HL-60 (cell line): ENCODE results near the gene MRPL28.

ENCODE experiments used
- DNase-seq, 2 experiments: peaks; one replicate each; pipeline ENCODE4 v3.0.0-alpha.2; 2010 to 2020; ENCODE audit warnings: low read depth in 1 of 2, low spot score in 1 of 2
- H3K27ac ChIP-seq: fragments of 250-450 bp; sonication (Bioruptor Pico); replicated peaks from 2 replicates; pipeline ENCODE4 v1.5.1; 2020; ENCODE audit warnings: mild to moderate bottlenecking, moderate library complexity
- H3K27me3 ChIP-seq: fragments of 250-450 bp; sonication (Bioruptor Pico); 2 replicates; pipeline ENCODE4 v1.5.1; 2021; ENCODE audit warnings: mild to moderate bottlenecking, moderate library complexity; ENCODE audit not compliant: insufficient read depth, poor library complexity, severe bottlenecking
- H3K4me3 ChIP-seq: replicated peaks from 2 replicates; pipeline ENCODE4 v1.5.1; 2011; ENCODE audit warnings: mild to moderate bottlenecking, control low read depth, low read length; ENCODE audit not compliant: insufficient read depth
- GABPA ChIP-seq: IDR thresholded peaks from 2 replicates; pipeline ENCODE4 v1.6.1; 2012; ENCODE audit warnings: low read depth
- POLR2AphosphoS5 ChIP-seq: IDR thresholded peaks from 2 replicates; pipeline ENCODE4 v1.6.1; 2012; ENCODE audit warnings: low read depth
- SPI1 ChIP-seq: IDR thresholded peaks from 2 replicates; pipeline ENCODE4 v1.6.1; 2012; ENCODE audit warnings: low read depth, mild to moderate bottlenecking, borderline replicate concordance
- TF ChIP-seq, protein P1 (sequence below): IDR thresholded peaks from 2 replicates; pipeline ENCODE4 v1.6.1; 2012; ENCODE audit warnings: low read depth; ENCODE audit not compliant: insufficient replicate concordance
- TF ChIP-seq, protein P2 (sequence below): IDR thresholded peaks from one replicate; pipeline ENCODE4 v1.5.1; 2011; ENCODE audit warnings: low read length, control low read depth, inconsistent platforms; ENCODE audit not compliant: insufficient read depth

The MRPL28 gene

GRCh38 chr16:372302-372983 lies 2.1 kb upstream of the MRPL28 start:
- DNase-seq, result no peak
- no peaks in the 10 kb centered on the region for H3K27me3 ChIP-seq
- H3K27ac ChIP-seq, result no peak overlapping the region
- no peak overlapping the region for H3K4me3 ChIP-seq
- TF ChIP-seq, protein P1, sequence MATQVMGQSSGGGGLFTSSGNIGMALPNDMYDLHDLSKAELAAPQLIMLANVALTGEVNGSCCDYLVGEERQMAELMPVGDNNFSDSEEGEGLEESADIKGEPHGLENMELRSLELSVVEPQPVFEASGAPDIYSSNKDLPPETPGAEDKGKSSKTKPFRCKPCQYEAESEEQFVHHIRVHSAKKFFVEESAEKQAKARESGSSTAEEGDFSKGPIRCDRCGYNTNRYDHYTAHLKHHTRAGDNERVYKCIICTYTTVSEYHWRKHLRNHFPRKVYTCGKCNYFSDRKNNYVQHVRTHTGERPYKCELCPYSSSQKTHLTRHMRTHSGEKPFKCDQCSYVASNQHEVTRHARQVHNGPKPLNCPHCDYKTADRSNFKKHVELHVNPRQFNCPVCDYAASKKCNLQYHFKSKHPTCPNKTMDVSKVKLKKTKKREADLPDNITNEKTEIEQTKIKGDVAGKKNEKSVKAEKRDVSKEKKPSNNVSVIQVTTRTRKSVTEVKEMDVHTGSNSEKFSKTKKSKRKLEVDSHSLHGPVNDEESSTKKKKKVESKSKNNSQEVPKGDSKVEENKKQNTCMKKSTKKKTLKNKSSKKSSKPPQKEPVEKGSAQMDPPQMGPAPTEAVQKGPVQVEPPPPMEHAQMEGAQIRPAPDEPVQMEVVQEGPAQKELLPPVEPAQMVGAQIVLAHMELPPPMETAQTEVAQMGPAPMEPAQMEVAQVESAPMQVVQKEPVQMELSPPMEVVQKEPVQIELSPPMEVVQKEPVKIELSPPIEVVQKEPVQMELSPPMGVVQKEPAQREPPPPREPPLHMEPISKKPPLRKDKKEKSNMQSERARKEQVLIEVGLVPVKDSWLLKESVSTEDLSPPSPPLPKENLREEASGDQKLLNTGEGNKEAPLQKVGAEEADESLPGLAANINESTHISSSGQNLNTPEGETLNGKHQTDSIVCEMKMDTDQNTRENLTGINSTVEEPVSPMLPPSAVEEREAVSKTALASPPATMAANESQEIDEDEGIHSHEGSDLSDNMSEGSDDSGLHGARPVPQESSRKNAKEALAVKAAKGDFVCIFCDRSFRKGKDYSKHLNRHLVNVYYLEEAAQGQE, result no peak
- TF ChIP-seq SPI1 (no peak), POLR2AphosphoS5 (no peak), GABPA (no peak)
- TF ChIP-seq, protein P2, sequence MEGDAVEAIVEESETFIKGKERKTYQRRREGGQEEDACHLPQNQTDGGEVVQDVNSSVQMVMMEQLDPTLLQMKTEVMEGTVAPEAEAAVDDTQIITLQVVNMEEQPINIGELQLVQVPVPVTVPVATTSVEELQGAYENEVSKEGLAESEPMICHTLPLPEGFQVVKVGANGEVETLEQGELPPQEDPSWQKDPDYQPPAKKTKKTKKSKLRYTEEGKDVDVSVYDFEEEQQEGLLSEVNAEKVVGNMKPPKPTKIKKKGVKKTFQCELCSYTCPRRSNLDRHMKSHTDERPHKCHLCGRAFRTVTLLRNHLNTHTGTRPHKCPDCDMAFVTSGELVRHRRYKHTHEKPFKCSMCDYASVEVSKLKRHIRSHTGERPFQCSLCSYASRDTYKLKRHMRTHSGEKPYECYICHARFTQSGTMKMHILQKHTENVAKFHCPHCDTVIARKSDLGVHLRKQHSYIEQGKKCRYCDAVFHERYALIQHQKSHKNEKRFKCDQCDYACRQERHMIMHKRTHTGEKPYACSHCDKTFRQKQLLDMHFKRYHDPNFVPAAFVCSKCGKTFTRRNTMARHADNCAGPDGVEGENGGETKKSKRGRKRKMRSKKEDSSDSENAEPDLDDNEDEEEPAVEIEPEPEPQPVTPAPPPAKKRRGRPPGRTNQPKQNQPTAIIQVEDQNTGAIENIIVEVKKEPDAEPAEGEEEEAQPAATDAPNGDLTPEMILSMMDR, result no peak

DNA sequence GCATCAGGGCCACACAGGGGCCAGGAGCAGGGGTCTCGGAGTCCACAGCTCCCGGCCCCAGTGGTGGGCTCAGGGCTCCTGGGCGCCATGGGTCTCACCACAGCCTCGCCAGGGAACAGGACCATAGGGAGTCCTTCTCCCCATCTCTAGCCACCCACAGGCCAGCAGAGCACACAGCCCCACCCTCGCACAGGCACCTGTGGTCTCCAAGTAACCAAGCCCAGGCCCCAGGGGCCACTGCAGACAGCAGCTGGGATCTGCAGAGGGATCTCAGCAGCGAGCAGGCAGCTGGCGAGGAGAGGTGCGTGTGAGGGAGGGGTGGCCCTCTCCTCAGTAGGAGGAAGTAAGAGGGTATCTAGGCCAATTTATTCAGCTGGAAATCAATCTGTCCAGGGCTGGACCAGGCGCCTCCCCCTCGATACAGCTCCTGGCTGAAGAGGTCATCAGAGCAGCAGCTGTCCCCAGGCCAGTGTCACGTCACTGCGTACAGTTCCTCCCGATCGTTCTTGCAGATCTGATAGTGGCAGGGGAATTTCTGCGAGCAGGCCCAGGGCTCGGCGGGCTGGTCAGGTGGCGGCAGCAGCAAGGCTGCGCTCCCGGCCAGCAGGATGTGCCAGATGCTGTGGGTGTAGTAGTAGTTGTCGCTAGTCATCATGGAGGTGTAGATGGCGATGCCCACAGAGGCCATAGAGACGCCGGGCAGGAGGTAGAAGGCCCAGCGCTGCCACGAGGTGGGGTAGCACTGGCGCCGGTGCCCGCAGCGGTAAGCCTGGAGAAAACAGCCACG lies 1.4 kb upstream of the MRPL28 start:
- no peak for DNase-seq
- Histone ChIP-seq H3K27ac (no peak overlapping the region), H3K27me3 (no peaks in the 10 kb centered on the region), H3K4me3 (no peak overlapping the region)
- TF ChIP-seq GABPA (no peak), SPI1 (no peak), POLR2AphosphoS5 (no peak)
- TF ChIP-seq, protein P1, result no peak
- TF ChIP-seq, protein P2, result no peak

DNA sequence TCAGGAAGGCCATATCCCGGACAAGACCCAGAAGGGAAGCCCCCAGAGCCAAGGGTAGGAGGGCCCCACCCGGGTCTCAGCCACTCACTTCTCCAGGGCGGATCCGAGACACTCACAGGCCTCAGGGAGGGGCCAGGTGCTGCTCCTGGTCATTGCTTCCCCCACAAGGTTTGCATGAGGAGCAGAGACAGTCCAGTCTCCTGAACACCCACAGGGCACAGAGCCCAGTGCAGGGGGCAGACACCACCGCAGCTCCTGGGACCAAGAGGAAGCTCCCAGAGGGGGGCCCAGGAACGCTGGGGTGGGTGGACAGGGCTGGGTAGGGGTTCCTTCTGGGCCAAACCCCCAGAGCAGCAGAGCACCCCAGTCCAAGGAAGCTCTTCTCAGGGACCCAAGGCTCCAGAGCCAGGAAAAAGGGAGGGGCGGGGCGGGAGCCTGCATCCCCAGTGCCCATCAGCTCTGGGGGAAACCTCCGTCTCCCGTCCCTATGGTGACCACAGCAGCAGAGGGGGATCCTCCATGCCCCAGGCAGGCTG lies 709 bp upstream of the MRPL28 start:
- Histone ChIP-seq H3K4me3 (no peak overlapping the region), H3K27me3 (no peaks in the 10 kb centered on the region), H3K27ac (peak overlapping the region; percentile 50)
- TF ChIP-seq GABPA (no peak), POLR2AphosphoS5 (no peak), SPI1 (no peak)
- TF ChIP-seq, protein P2, result no peak
- TF ChIP-seq, protein P1, result no peak
- DNase-seq, result no peak
